GM19023 (cell line): Measurements from ENCODE around the gene MRPL36.

Experiments used
- ATAC-seq: cut with Tn5 transposase; IDR thresholded peaks from one replicate; pipeline ENCODE4 v1.9.1; 2021; ENCODE audit warnings: mild to moderate bottlenecking, moderate library complexity; ENCODE audit not compliant: unreplicated experiment

Gene MRPL36

GRCh38 chr5:1765880-1766235, 33.8 kb downstream of the MRPL36 start:
- no peak for ATAC-seq

GRCh38 chr5:1765141-1765879, 34.3 kb downstream of the MRPL36 start:
- ATAC-seq, result no peak

DNA sequence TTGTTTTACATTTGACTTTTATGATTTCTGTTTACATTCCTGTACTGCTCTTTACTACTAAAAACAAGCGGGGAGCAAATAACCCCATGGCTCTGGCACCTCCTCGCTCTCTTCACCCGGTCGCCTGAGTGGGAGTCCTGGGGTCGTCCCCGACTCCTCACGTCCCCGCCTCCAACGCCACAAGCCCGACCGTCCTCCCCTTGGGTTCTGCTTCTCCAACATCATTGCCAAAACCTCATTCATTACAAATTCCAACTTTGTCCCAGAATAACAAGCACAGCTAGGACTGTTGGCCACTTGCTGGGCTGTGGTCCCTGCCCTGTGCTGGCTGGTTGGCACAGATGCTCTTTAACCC, 35.1 kb downstream of the MRPL36 start:
- no peak for ATAC-seq

- no peak for ATAC-seq
Measured at GRCh38 chr5:1763960-1764605, 35.6 kb downstream of the MRPL36 start.

GRCh38 chr5:1763548-1763911, 36.1 kb downstream of the MRPL36 start:
- peak; percentile 54 for ATAC-seq

DNA sequence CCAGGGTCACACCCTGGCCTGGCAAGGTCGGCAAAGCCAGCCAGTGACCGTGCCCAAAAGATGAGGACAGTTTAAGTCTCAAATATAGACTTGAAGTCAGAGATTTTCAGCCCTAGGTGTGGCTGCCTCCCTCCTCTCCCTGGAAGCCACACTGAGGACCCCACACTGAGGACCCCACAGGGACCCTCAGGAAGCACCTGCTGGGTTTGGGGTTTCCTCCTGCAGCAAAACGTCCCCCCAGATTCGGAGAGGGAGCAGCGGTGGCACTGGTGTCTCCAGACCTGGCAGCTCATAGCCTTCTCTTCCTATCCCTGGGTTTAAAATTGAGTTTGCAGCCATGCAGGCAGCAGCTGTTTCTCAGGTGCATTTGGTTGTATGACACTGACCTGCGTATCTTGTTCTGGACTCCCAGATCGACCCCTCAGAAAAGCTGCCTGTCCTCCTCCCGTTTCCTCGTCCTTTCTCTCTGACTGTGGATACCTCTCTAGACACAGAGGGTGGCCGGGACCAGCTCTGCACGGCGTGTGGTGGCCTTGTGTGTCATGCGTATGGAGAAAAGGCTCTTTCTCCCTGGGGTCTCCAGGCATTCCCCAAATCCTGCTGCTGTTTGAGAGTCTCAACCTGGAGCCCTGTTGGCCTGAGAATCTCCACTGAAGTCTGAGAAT, 36.6 kb downstream of the MRPL36 start:
- ATAC-seq, result no peak

GRCh38 chr5:1762121-1762882, 37.3 kb downstream of the MRPL36 start:
- no peak for ATAC-seq

DNA sequence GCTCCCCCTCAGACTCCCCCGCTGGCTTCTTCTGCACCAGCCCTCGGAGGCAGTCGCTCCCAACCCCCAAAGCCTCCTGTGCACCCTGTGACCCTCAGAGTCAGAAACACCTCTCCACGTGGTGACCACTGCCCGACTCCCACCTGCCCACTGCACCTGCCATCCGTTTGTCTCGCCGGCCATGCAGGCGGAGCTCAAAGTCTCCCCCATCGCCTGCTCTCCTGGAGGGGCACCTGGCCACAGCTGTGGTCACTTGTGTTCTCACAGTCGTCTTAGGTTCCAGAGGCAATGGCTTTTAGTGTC, 38.2 kb downstream of the MRPL36 start:
- ATAC-seq, result no peak

- ATAC-seq, result no peak
Measured at GRCh38 chr5:1760656-1761452, 38.8 kb downstream of the MRPL36 start.

GRCh38 chr5:1760231-1760630, 39.4 kb downstream of the MRPL36 start:
- no peak for ATAC-seq

DNA sequence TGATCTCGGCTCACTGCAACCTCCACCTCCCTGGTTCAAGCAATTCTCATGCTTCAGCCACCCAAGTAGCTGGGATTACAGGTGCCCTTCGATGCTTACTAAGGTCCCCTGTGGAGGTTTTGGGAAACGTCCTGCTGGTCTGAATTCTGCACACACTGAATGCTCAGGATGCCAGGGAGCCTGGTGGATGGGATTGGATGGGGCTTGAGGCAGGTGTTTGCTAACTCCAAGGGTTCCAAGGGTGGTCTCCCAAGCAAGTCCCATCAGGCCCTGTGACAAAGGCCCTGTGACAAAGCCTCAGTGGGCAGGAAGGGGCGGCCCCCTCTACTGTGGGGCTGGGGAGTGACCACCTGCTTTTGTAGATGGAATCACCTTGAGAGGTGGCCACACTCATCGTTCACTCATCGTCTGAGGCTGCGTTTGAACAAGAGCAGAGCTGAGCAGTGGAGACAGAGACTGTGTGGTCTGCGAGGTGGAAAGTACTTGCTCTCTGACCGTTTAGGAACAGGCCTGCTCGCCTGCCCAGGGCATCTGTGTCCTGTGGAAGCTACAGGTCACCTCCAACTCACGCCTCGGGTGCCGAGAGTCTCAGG, 40.2 kb downstream of the MRPL36 start:
- ATAC-seq, result no peak

DNA sequence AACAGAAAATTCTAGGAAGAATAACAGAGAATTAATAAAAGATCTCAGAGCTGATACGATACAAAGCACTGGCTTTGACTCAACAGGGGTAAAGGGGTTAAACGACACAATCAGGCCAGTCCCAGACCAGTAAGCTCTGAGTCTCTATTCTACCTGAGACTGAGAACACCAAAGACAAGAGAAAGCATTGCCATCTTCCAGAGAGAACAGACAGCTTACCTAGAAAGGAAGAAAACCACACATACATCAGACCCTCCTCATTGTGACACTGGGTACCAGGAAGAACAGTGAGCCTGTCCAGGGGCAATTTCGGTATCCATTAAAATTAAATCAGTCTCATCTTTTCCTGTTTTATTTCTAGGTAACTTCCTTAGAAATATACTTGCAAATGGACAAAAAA, 41.1 kb downstream of the MRPL36 start:
- no peak for ATAC-seq

DNA sequence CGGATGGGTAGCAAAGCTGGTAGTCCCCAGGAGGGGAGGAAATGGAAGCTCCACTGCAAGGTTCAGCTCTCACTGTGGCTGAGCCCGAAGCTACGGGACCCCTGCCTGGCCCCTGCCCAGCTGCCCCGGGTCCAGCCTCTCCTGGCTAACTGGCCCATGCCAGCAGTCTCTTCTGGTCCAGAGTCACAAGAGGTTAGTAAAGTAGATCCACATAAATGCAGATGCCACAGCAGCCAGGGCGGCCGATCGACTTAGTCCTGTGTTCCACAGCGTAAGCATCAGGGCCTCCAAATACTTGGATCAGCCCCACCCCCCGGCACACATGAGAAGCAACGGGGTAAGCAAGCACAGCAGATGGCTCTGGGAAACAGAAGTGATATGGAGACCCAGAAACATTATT, 42.1 kb downstream of the MRPL36 start:
- ATAC-seq, result no peak

GRCh38 chr5:1756481-1756880, 43.2 kb downstream of the MRPL36 start:
- no peak for ATAC-seq

DNA sequence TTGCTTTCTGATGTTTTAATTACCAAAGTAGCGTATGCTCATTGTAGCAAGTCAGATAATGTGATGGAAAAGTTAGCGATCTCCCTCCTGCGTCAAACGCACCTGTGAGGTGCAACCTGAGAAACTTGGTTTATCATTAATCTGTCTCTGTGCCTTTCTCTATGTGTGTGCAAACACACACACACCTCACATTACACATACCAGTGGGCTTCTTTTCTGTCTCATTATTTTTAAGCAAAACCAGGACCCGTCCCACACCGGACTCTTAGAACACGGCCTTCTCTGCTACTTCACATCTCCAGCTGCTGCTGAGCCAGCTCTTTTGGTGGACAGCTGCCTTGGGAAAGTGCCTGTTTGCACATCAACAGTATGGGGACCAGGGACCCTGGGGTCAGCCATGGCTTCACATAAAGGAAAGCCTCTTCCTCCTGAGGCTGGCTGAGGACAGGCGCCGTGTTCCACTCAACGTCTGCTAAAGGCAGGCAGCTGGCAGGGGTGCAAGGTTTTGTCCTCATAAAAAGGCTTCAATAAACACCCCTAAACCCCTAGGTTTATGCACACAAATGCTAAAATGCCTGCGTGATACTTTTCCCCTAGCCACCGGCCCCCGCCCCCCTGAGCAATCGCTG, 44.2 kb downstream of the MRPL36 start:
- ATAC-seq, result no peak

- no peak for ATAC-seq
Measured at GRCh38 chr5:1754531-1755220, 45.0 kb downstream of the MRPL36 start.

GRCh38 chr5:1753490-1753889, 46.1 kb downstream of the MRPL36 start:
- no peak for ATAC-seq

GRCh38 chr5:1752881-1753280, 46.8 kb downstream of the MRPL36 start:
- ATAC-seq, result no peak
